Bronchial epithelial cell (primary cell): ENCODE data around the gene RRP9. TPM values are rescaled to one million over a fixed set of nuclear protein-coding genes. Genes with fewer than 3 reads are reported as not detected.

Experiments used
- DNase-seq: peaks from one replicate; pipeline ENCODE4 v3.0.0-alpha.2; 2010; ENCODE audit warnings: low read depth
- FAIRE-seq: peaks from 2 replicates; lab custom pipeline; 2011; peaks lifted over from hg19 to GRCh38; lab: Jason Lieb, UNC
- H3K27me3 ChIP-seq: 2 replicates; pipeline ENCODE4 v1.5.1; 2011; ENCODE audit warnings: low read length; ENCODE audit not compliant: control insufficient read depth, insufficient read depth
- H3K36me3 ChIP-seq: 2 replicates; pipeline ENCODE4 v1.5.1; 2011; ENCODE audit warnings: low read length; ENCODE audit not compliant: control insufficient read depth, insufficient read depth
- H3K4me3 ChIP-seq: 2 replicates; pipeline ENCODE4 v1.5.1; 2011; ENCODE audit warnings: mild to moderate bottlenecking, low read depth, low read length, control low read depth
- total RNA-seq: library from RNA; depleted of rRNA; stranded (reverse); fragments of >200 nt; gene quantifications from 2 replicates; pipeline ENCODE4 v1.2.1, GENCODE V29; 2014
- TF ChIP-seq, protein P1 (sequence below): IDR thresholded peaks from 2 replicates; pipeline ENCODE4 v1.5.1; 2011; ENCODE audit warnings: mild to moderate bottlenecking, moderate library complexity, low read length, control low read depth, inconsistent platforms; ENCODE audit not compliant: insufficient read depth, severe bottlenecking

RRP9 gene
- total RNA-seq, 1 donor from 2014 or later, result 70.8 TPM

DNA sequence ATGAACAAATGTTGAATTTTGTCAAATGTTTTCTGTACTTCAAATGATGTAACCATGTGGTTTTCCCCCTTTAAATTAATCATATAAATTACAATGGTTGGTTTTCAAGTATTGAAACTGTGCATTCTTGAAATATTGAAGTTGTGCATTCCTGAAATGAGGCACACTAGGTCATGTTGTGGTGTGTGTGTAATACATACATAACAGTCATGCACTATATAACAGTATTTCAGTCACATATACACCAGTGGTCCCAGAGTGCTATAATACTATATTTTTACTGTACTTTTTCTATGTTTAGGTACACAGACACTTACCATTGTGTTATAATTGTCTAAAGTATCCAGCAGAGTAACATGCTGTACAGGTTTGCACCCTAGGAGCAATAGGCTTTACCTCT is 55.3 kb downstream of the RRP9 start:
- Histone ChIP-seq H3K36me3 (no peaks in the 10 kb centered on the region), H3K4me3 (no peak overlapping the region), H3K27me3 (no peaks in the 10 kb centered on the region)
- FAIRE-seq (no peak), DNase-seq (no peak)
- TF ChIP-seq, protein P1, sequence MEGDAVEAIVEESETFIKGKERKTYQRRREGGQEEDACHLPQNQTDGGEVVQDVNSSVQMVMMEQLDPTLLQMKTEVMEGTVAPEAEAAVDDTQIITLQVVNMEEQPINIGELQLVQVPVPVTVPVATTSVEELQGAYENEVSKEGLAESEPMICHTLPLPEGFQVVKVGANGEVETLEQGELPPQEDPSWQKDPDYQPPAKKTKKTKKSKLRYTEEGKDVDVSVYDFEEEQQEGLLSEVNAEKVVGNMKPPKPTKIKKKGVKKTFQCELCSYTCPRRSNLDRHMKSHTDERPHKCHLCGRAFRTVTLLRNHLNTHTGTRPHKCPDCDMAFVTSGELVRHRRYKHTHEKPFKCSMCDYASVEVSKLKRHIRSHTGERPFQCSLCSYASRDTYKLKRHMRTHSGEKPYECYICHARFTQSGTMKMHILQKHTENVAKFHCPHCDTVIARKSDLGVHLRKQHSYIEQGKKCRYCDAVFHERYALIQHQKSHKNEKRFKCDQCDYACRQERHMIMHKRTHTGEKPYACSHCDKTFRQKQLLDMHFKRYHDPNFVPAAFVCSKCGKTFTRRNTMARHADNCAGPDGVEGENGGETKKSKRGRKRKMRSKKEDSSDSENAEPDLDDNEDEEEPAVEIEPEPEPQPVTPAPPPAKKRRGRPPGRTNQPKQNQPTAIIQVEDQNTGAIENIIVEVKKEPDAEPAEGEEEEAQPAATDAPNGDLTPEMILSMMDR, result no peak

Other genes with a start within 250 kb of the RRP9 start
- under 0.01 TPM in 2 replicates for gene GRM2, start 234.8 kb downstream of the RRP9 start, total RNA-seq
- not detected in 2 replicates for gene IQCF6, start 162.7 kb downstream of the RRP9 start, total RNA-seq
- not detected in 2 replicates for gene IQCF2, start 80.3 kb downstream of the RRP9 start, total RNA-seq
- 0.53 TPM in 1 of 2 replicates, not detected in the other for gene IQCF5, start 66.3 kb downstream of the RRP9 start, total RNA-seq
- gene IQCF1, start 38.6 kb downstream of the RRP9 start, total RNA-seq, result not detected in 2 replicates
- 3.6 and 5.0 TPM in 2 replicates for gene PARP3, start 459 bp upstream of the RRP9 start, total RNA-seq
- gene GPR62, start 13.5 kb upstream of the RRP9 start, total RNA-seq, result not detected in 2 replicates
- gene PCBP4, start 25.6 kb upstream of the RRP9 start, total RNA-seq, result 15.3 and 25.0 TPM in 2 replicates
- gene ABHD14B, start 32.1 kb upstream of the RRP9 start, total RNA-seq, result 17.7 and 18.4 TPM in 2 replicates
- 0.79 and 2.3 TPM in 2 replicates for gene ABHD14A, start 33.2 kb upstream of the RRP9 start, total RNA-seq
- 69.2 and 81.3 TPM in 2 replicates for gene ACY1, start 41.6 kb upstream of the RRP9 start, total RNA-seq
- 1,196 and 1,940 TPM in 2 replicates for gene RPL29, start 54.0 kb upstream of the RRP9 start, total RNA-seq
- 38.2 and 42.4 TPM in 2 replicates for gene DUSP7, start 114.7 kb upstream of the RRP9 start, total RNA-seq
- gene POC1A, start 212.5 kb upstream of the RRP9 start, total RNA-seq, result 1.8 and 3.3 TPM in 2 replicates